Gastroesophageal sphincter (tissue), 3 donors: ENCODE data around the gene RABL2B.
"Not testable (repeated sequence)": the region's sequence is repeated elsewhere in the genome, so short reads cannot be mapped to it uniquely, and the experiment has no call there.

Experiments
- CTCF ChIP-seq, 4 experiments: fragments of 200-600 bp in 2 of 4; fragments of 450-650 bp in 2 of 4; sonication (generic) in 1 of 4; IDR thresholded peaks; one replicate each; pipeline ENCODE4 v1.5.1; 2017 to 2019; ENCODE audit warnings: antibody characterized with exemption in 4 of 4, mild to moderate bottlenecking in 2 of 4, moderate library complexity in 2 of 4
- POLR2AphosphoS5 ChIP-seq: sonication (generic); formaldehyde crosslinking; IDR thresholded peaks from one replicate; pipeline ENCODE4 v1.6.1; 2017; ENCODE audit warnings: antibody characterized with exemption

- not testable (repeated sequence) for TF ChIP-seq CTCF (IDR thresholded peaks at IDR 0.05); POLR2AphosphoS5
Measured at GRCh38 chr22:50783880-50784276, 442 bp upstream of the RABL2B start.
